ENCODE results near the gene IDUA.
"Not testable (repeated sequence)": the region's sequence is repeated elsewhere in the genome, so short reads cannot be mapped to it uniquely, and the experiment has no call there.

- not testable (repeated sequence) for TF ChIP-seq CTCF, EP300, POLR2A, POLR2AphosphoS5 (IDR thresholded peaks at IDR 0.05)
Observed at GRCh38 chr4:1046581-1047011, 59.8 kb downstream of the IDUA start.
